ENCODE measurements around the gene ORC2.
"Not testable (repeated sequence)": the region's sequence is repeated elsewhere in the genome, so short reads cannot be mapped to it uniquely, and the experiment has no call there.

The ORC2 gene

GRCh38 chr2:200968735-200969134, 5.3 kb upstream of the ORC2 start:
- Histone ChIP-seq H3K4ac (ENCODE audit: low read depth, low read length) (no peak overlapping the region), H2BK5ac (ENCODE audit: low read length) (no peak overlapping the region), H3K79me2 (ENCODE audit: control insufficient read depth, insufficient read depth, low read length) (peaks cover 3% of the 10 kb centered on the region), H4K5ac (ENCODE audit: low read length) (no peak overlapping the region), H3K56ac (ENCODE audit: low read length) (no peak overlapping the region), H3K27ac (ENCODE audit: low read depth, low read length) (no peak overlapping the region), H3K4me3 (ENCODE audit: low read length) (no peak overlapping the region), H3K18ac (ENCODE audit: low read length) (no peak overlapping the region), H3K36me3 (ENCODE audit: control insufficient read depth, insufficient read depth, low read length) (no peaks in the 10 kb centered on the region), H2BK120ac (ENCODE audit: low read depth, low read length) (no peak overlapping the region), H3K27me3 (ENCODE audit: insufficient read depth, low read length, poor library complexity) (no peaks in the 10 kb centered on the region), H4K8ac (ENCODE audit: low read depth, low read length) (no peak overlapping the region), H3K4me1 (ENCODE audit: control insufficient read depth, low read depth, low read length) (peaks cover 2% of the 10 kb centered on the region), H2AK5ac (ENCODE audit: low read length) (no peak overlapping the region), H3K23ac (ENCODE audit: low read length) (no peak overlapping the region), H2BK15ac (replicated peaks; ENCODE audit: low read depth) (no peak overlapping the region), H3K4me2 (ENCODE audit: low read length) (no peak overlapping the region), H3K9ac (ENCODE audit: low read length) (no peak overlapping the region), H3K79me1 (ENCODE audit: low read length) (peaks cover 3% of the 10 kb centered on the region)
- WGBS (ENCODE audit: extremely low coverage, insufficient coverage, low lambda C conversion rate): no CpG with 5 or more reads among the region's 2 CpGs
- no peak for DNase-seq

GRCh38 chr2:200968162-200968561, 4.7 kb upstream of the ORC2 start:
- no peak overlapping the region for H3K4ac ChIP-seq (ENCODE audit: low read depth, low read length)
- no peak overlapping the region for H3K4me2 ChIP-seq (ENCODE audit: low read length)
- no peak overlapping the region for H3K9ac ChIP-seq (ENCODE audit: low read length)
- H4K5ac ChIP-seq (ENCODE audit: low read length): no peak overlapping the region
- H2BK120ac ChIP-seq (ENCODE audit: low read depth, low read length): no peak overlapping the region
- H3K56ac ChIP-seq (ENCODE audit: low read length): no peak overlapping the region
- H3K27ac ChIP-seq (ENCODE audit: low read depth, low read length): no peak overlapping the region
- H3K4me1 ChIP-seq (ENCODE audit: control insufficient read depth, low read depth, low read length): peaks cover 2% of the 10 kb centered on the region
- H3K79me1 ChIP-seq (ENCODE audit: low read length): peaks cover 3% of the 10 kb centered on the region
- no peaks in the 10 kb centered on the region for H3K36me3 ChIP-seq (ENCODE audit: control insufficient read depth, insufficient read depth, low read length)
- no peak for DNase-seq
- no peak overlapping the region for H2BK15ac ChIP-seq (replicated peaks; ENCODE audit: low read depth)
- no peak overlapping the region for H2AK5ac ChIP-seq (ENCODE audit: low read length)
- WGBS (ENCODE audit: extremely low coverage, insufficient coverage, low lambda C conversion rate): no CpG with 5 or more reads among the region's 1 CpG
- no peak overlapping the region for H2BK5ac ChIP-seq (ENCODE audit: low read length)
- no peak overlapping the region for H3K18ac ChIP-seq (ENCODE audit: low read length)
- H3K27me3 ChIP-seq (ENCODE audit: insufficient read depth, low read length, poor library complexity): no peaks in the 10 kb centered on the region
- H3K4me3 ChIP-seq (ENCODE audit: low read length): no peak overlapping the region
- H3K23ac ChIP-seq (ENCODE audit: low read length): no peak overlapping the region
- H3K79me2 ChIP-seq (ENCODE audit: control insufficient read depth, insufficient read depth, low read length): peaks cover 3% of the 10 kb centered on the region
- H4K8ac ChIP-seq (ENCODE audit: low read depth, low read length): peak overlapping the region; percentile 28

GRCh38 chr2:200966770-200967169, 3.3 kb upstream of the ORC2 start:
- no peak overlapping the region for H3K4me2 ChIP-seq (ENCODE audit: low read length)
- H2BK120ac ChIP-seq (ENCODE audit: low read depth, low read length): no peak overlapping the region
- no peaks in the 10 kb centered on the region for H3K27me3 ChIP-seq (ENCODE audit: insufficient read depth, low read length, poor library complexity)
- H2AK5ac ChIP-seq (ENCODE audit: low read length): no peak overlapping the region
- no peak overlapping the region for H3K4ac ChIP-seq (ENCODE audit: low read depth, low read length)
- H3K79me2 ChIP-seq (ENCODE audit: control insufficient read depth, insufficient read depth, low read length): peaks cover 14% of the 10 kb centered on the region
- H3K4me1 ChIP-seq (ENCODE audit: control insufficient read depth, low read depth, low read length): peaks cover 2% of the 10 kb centered on the region
- H4K8ac ChIP-seq (ENCODE audit: low read depth, low read length): peak overlapping the region; percentile 76
- peaks cover 5% of the 10 kb centered on the region for H3K79me1 ChIP-seq (ENCODE audit: low read length)
- no CpG with 5 or more reads among the region's 4 CpGs for WGBS (ENCODE audit: extremely low coverage, insufficient coverage, low lambda C conversion rate)
- no peak overlapping the region for H3K9ac ChIP-seq (ENCODE audit: low read length)
- no peak overlapping the region for H2BK5ac ChIP-seq (ENCODE audit: low read length)
- no peak overlapping the region for H3K4me3 ChIP-seq (ENCODE audit: low read length)
- no peak overlapping the region for H4K5ac ChIP-seq (ENCODE audit: low read length)
- no peak overlapping the region for H3K23ac ChIP-seq (ENCODE audit: low read length)
- peak; percentile 82 for DNase-seq
- no peaks in the 10 kb centered on the region for H3K36me3 ChIP-seq (ENCODE audit: control insufficient read depth, insufficient read depth, low read length)
- no peak overlapping the region for H3K27ac ChIP-seq (ENCODE audit: low read depth, low read length)
- no peak overlapping the region for H3K56ac ChIP-seq (ENCODE audit: low read length)
- no peak overlapping the region for H2BK15ac ChIP-seq (replicated peaks; ENCODE audit: low read depth)
- H3K18ac ChIP-seq (ENCODE audit: low read length): no peak overlapping the region

- Histone ChIP-seq H3K9ac (ENCODE audit: low read length) (peak overlapping the region; percentile 86), H3K4me2 (ENCODE audit: low read length) (peak overlapping the region; percentile 24), H3K79me1 (ENCODE audit: low read length) (peaks cover 8% of the 10 kb centered on the region), H3K27ac (ENCODE audit: low read depth, low read length) (no peak overlapping the region), H3K18ac (ENCODE audit: low read length) (no peak overlapping the region), H2BK120ac (ENCODE audit: low read depth, low read length) (no peak overlapping the region), H2BK15ac (replicated peaks; ENCODE audit: low read depth) (no peak overlapping the region), H3K4ac (ENCODE audit: low read depth, low read length) (no peak overlapping the region), H4K8ac (ENCODE audit: low read depth, low read length) (peak overlapping the region; percentile 82), H3K56ac (ENCODE audit: low read length) (peak overlapping the region; percentile 86), H3K4me1 (ENCODE audit: control insufficient read depth, low read depth, low read length) (peaks cover 2% of the 10 kb centered on the region), H3K23ac (ENCODE audit: low read length) (no peak overlapping the region), H2BK5ac (ENCODE audit: low read length) (no peak overlapping the region), H3K4me3 (ENCODE audit: low read length) (peak overlapping the region; percentile 36), H3K79me2 (ENCODE audit: control insufficient read depth, insufficient read depth, low read length) (peaks cover 29% of the 10 kb centered on the region), H2AK5ac (ENCODE audit: low read length) (no peak overlapping the region), H3K27me3 (ENCODE audit: insufficient read depth, low read length, poor library complexity) (no peaks in the 10 kb centered on the region), H4K5ac (ENCODE audit: low read length) (no peak overlapping the region), H3K36me3 (ENCODE audit: control insufficient read depth, insufficient read depth, low read length) (no peaks in the 10 kb centered on the region)
- WGBS (ENCODE audit: extremely low coverage, insufficient coverage, low lambda C conversion rate): no CpG with 5 or more reads among the region's 6 CpGs
- DNase-seq: no peak
Observed at GRCh38 chr2:200964498-200964897, 1.0 kb upstream of the ORC2 start.

- WGBS (ENCODE audit: extremely low coverage, insufficient coverage, low lambda C conversion rate): no CpG with 5 or more reads among the region's 21 CpGs
Observed at GRCh38 chr2:200963918-200964252, 425 bp upstream of the ORC2 start.

GRCh38 chr2:200962811-200963123, 693 bp downstream of the ORC2 start:
- DNase-seq: no peak
- Histone ChIP-seq H4K5ac (ENCODE audit: low read length) (no peak overlapping the region), H3K79me1 (ENCODE audit: low read length) (peaks cover 12% of the 10 kb centered on the region), H3K79me2 (ENCODE audit: control insufficient read depth, insufficient read depth, low read length) (peaks cover 31% of the 10 kb centered on the region), H2BK120ac (ENCODE audit: low read depth, low read length) (no peak overlapping the region), H2BK15ac (replicated peaks; ENCODE audit: low read depth) (no peak overlapping the region), H3K27me3 (ENCODE audit: insufficient read depth, low read length, poor library complexity) (no peaks in the 10 kb centered on the region), H3K23ac (ENCODE audit: low read length) (no peak overlapping the region), H2AK5ac (ENCODE audit: low read length) (no peak overlapping the region), H3K4me3 (ENCODE audit: low read length) (peak overlapping the region; percentile 75), H2BK5ac (ENCODE audit: low read length) (no peak overlapping the region), H3K9ac (ENCODE audit: low read length) (peak overlapping the region; percentile 98), H4K8ac (ENCODE audit: low read depth, low read length) (no peak overlapping the region), H3K27ac (ENCODE audit: low read depth, low read length) (peak overlapping the region; percentile 84), H3K4me1 (ENCODE audit: control insufficient read depth, low read depth, low read length) (peaks cover 2% of the 10 kb centered on the region), H3K56ac (ENCODE audit: low read length) (peak overlapping the region; percentile 99), H3K36me3 (ENCODE audit: control insufficient read depth, insufficient read depth, low read length) (no peaks in the 10 kb centered on the region), H3K4me2 (ENCODE audit: low read length) (peak overlapping the region; percentile 74), H3K18ac (ENCODE audit: low read length) (no peak overlapping the region), H3K4ac (ENCODE audit: low read depth, low read length) (no peak overlapping the region)
- WGBS (ENCODE audit: extremely low coverage, insufficient coverage, low lambda C conversion rate): no CpG with 5 or more reads among the region's 7 CpGs

More at GRCh38 chr2:200963918-200964252, 425 bp upstream of the ORC2 start:
- Histone ChIP-seq H3K56ac (ENCODE audit: low read length) (peak overlapping the region; percentile 86), H3K79me2 (ENCODE audit: control insufficient read depth, insufficient read depth, low read length) (peaks cover 30% of the 10 kb centered on the region), H3K4me3 (ENCODE audit: low read length) (peak overlapping the region; percentile 79), H3K27ac (ENCODE audit: low read depth, low read length) (peak overlapping the region; percentile 55), H3K4ac (ENCODE audit: low read depth, low read length) (peak overlapping the region; percentile 70), H3K9ac (ENCODE audit: low read length) (peak overlapping the region; percentile 86), H3K79me1 (ENCODE audit: low read length) (peaks cover 12% of the 10 kb centered on the region), H3K4me2 (ENCODE audit: low read length) (peak overlapping the region; percentile 16)
- not testable (repeated sequence) for H3K36me3 ChIP-seq (ENCODE audit: control insufficient read depth, insufficient read depth, low read length); H3K23ac ChIP-seq (ENCODE audit: low read length); H2BK15ac ChIP-seq (replicated peaks; ENCODE audit: low read depth); H2BK120ac ChIP-seq (ENCODE audit: low read depth, low read length); H2BK5ac ChIP-seq (ENCODE audit: low read length); H4K8ac ChIP-seq (ENCODE audit: low read depth, low read length); H2AK5ac ChIP-seq (ENCODE audit: low read length); H4K5ac ChIP-seq (ENCODE audit: low read length); H3K27me3 ChIP-seq (ENCODE audit: insufficient read depth, low read length, poor library complexity); DNase-seq; H3K18ac ChIP-seq (ENCODE audit: low read length); H3K4me1 ChIP-seq (ENCODE audit: control insufficient read depth, low read depth, low read length)

All from mesendoderm (in vitro differentiated cells).